ENCODE data around the gene GLYATL1.
"Not testable (repeated sequence)": the region's sequence is repeated elsewhere in the genome, so short reads cannot be mapped to it uniquely, and the experiment has no call there.

Gene GLYATL1

DNA sequence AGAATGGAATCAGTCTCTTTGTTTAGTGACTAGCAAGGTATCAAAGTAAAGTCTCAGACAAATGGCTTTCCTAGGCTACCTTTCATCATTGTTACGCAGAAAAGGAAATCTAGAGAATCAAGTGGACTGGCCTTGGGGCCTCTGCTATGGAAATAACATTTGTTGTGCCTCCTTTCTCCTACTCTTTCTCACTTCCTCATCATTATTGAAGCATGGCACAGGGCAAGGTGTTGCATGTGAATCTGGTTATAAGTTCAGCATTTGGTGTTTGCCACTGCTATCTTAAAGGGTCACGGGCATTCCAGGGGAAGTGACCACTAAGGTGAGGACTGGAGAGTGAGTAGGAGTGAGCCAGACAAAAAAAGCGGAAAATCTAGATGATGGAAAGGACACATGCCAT, 54.9 kb downstream of the GLYATL1 start:
- DNase-seq (ENCODE audit: low read depth in 3 of 3, low spot score in 1 of 3) = no peak

DNA sequence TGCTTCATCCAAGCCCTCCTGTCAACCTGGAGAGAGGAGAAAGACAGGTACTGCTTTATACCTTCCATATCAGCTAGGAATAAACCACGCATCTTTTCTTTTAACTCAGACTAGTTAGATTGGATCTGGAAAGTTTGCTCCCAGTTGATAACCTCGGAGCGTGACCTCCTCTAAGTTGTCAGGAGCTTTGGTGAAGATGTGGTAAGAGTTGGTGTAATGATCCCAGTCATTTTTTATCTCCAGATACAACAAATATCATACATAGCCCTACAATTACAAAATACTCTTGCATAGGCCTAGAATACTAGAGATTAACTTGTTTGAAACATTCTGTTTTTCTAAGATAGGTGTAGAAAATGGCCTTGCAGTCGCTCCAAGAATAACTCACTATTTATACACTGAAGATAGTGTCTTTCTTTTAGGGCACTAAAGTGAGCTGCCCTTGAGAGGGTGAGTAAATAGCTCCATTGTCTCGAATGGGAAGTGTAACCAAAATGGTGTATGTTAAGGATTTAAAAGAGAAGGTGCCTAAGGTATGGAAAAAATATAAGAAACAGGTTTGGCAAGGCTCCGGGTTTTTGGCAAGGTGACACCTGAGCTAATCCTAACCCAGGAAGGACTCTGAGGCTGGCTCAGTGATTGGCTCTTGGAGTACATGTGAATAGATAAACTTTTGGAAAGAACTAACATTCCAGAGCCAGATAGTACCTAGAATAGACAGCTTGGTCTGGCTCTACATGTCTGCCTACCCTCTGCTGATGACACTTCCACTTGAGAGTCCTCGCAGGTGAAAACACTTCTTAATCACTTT, 59.4 kb downstream of the GLYATL1 start:
- DNase-seq (ENCODE audit: low read depth in 3 of 3, low spot score in 1 of 3) = no peak

DNA sequence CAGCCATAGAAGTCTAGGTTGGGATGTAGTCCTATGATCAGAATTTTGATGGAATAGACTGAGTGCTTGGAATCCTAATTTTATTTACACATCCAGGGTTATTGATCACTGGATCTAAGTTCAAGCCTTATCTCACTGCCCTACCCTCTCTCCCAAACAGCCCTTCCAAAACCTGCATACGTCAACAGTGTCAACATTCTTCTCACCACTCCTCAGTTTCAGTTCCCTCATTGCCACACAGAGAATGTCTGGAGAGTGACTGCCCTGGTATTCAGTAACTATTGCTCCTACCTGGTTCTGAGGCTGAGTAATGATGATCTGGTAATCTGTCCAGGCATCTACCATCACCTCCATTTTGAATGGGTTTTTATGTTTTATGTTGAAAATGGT, 60.0 kb downstream of the GLYATL1 start:
- DNase-seq (ENCODE audit: low read depth in 3 of 3, low spot score in 1 of 3) = no peak

DNA sequence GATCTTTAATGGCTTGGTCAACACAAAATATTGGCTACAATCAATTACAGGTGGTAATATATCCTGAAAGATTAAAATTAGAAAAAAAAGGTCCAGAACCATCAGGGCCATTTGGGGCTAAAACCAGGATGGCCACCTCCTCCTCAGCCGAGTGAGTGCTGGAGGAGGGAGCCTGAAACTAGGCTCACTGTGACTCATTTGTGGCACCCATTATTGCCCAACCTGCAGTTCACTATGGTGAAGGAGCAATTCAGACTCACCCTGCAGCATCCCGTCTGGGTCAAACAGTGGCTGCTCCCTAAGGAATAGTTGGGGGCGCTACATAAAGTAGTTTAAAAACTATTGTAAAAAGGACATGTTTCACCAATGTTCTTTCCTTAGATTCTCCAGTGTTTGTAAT, 60.7 kb downstream of the GLYATL1 start:
- no peak for DNase-seq (ENCODE audit: low read depth in 3 of 3, low spot score in 1 of 3)

DNA sequence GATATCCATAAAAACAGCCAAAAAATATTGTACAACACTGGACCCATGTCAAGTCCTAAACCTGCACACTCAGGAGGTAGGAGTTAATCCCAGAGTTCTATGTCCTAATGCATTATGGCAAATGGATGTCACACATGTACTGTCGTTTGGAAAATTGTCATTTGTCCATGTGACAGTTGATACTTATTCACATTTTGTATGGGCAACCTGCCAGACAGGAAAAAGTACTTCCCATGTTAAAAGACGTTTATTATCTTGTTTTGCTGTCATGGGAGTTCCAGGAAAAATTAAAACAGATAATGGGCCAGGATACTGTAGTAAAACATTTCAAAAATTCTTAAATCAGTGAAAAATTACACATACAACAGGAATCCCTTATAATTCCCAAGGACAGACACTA, 62.7 kb downstream of the GLYATL1 start:
- not testable (repeated sequence) for DNase-seq (ENCODE audit: low read depth in 3 of 3, low spot score in 1 of 3)
